Suprapubic skin (tissue), 3 donors: Measurements from ENCODE around the gene FGFBP3.

Source experiments
- POLR2AphosphoS5 ChIP-seq, 3 donors: sonication (generic); formaldehyde crosslinking; IDR thresholded peaks; one replicate each; pipeline ENCODE4 v1.6.1; 2017; ENCODE audit warnings: antibody characterized with exemption in 3 of 3
- TF ChIP-seq, protein P1 (sequence below), 2 donors: fragments of 200-600 bp in 1 of 2; fragments of 450-650 bp in 1 of 2; sonication (generic) in 1 of 2; IDR thresholded peaks; one replicate each; pipeline ENCODE4 v1.5.1; 2016 to 2019; ENCODE audit warnings: antibody characterized with exemption in 2 of 2, mild to moderate bottlenecking in 1 of 2, moderate library complexity in 1 of 2

DNA sequence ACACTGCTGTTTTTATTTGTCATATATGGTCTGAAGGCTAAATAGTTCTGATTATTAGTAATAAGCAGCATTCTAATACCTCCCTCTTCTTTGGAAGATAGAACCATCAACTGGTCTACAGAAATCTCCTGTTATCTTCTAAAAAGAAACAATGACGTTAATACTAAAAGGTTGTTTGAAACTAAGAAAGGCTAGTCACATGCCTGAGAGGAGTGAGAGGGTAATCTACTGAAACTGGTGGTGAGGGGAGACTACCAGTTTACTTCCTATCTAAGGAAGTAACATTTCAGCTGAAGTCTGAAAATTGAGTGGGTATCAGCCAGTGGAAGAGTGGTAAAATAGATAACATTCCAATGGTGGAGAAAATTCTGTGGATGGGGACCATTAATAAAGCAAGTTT lies 48.4 kb downstream of the FGFBP3 start:
- TF ChIP-seq POLR2AphosphoS5 (IDR thresholded peaks at IDR 0.05) = no peak
- TF ChIP-seq, protein P1, sequence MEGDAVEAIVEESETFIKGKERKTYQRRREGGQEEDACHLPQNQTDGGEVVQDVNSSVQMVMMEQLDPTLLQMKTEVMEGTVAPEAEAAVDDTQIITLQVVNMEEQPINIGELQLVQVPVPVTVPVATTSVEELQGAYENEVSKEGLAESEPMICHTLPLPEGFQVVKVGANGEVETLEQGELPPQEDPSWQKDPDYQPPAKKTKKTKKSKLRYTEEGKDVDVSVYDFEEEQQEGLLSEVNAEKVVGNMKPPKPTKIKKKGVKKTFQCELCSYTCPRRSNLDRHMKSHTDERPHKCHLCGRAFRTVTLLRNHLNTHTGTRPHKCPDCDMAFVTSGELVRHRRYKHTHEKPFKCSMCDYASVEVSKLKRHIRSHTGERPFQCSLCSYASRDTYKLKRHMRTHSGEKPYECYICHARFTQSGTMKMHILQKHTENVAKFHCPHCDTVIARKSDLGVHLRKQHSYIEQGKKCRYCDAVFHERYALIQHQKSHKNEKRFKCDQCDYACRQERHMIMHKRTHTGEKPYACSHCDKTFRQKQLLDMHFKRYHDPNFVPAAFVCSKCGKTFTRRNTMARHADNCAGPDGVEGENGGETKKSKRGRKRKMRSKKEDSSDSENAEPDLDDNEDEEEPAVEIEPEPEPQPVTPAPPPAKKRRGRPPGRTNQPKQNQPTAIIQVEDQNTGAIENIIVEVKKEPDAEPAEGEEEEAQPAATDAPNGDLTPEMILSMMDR (IDR thresholded peaks at IDR 0.05) = no peak
